Measurements from ENCODE around the gene SRD5A2.
A peak's percentile ranks its signal among the peaks of the same experiment; 100 is the strongest.

Gene SRD5A2

GRCh38 chr2:31580321-31581117 lies at the start of gene SRD5A2:
SRD5A2 (minus strand) TSS chr2:31580938; CDS start chr2:31580900, 38 bp downstream.
- DNase-seq: peak; percentile 3

GRCh38 chr2:31606509-31606908 lies 25.8 kb upstream of the SRD5A2 start:
- no peak for DNase-seq

DNA sequence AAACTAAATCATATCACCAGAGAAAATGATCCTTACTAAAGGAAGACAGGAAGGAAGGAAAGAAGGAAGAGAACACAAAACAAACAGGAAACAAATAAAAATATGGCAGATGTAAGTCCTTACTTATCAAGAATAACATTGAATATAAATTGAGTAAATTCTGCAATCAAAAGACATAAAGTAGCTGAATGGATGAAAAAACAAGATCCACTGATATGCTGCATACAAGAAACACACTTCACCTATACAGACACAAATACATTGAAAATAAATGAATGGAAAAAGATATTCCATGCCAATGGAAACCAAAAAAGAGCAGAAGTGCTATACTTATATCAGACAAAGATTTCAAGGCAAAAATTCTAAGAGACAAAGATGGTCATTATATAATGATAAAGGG lies 18.0 kb upstream of the SRD5A2 start:
- DNase-seq: no peak

DNA sequence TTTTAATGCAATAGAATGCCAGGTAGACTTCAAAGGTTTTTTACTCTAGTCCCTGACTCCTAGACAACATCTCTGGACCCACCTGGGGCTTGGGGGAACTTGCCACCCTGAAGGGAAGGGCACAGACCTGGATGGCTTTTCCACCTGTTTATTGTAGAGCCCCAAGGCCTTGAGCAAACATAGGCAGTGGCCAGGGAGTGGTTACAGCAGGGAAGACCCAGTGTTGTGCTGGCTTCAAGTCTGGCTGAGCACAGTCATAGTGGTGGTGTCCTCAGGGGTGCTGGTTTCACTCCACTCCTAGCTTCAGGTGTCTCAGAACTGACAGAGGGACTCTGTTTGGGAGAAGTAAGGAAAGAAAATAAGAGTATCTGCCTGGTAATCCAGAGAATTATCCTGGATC lies 5.5 kb upstream of the SRD5A2 start:
- DNase-seq: no peak

DNA sequence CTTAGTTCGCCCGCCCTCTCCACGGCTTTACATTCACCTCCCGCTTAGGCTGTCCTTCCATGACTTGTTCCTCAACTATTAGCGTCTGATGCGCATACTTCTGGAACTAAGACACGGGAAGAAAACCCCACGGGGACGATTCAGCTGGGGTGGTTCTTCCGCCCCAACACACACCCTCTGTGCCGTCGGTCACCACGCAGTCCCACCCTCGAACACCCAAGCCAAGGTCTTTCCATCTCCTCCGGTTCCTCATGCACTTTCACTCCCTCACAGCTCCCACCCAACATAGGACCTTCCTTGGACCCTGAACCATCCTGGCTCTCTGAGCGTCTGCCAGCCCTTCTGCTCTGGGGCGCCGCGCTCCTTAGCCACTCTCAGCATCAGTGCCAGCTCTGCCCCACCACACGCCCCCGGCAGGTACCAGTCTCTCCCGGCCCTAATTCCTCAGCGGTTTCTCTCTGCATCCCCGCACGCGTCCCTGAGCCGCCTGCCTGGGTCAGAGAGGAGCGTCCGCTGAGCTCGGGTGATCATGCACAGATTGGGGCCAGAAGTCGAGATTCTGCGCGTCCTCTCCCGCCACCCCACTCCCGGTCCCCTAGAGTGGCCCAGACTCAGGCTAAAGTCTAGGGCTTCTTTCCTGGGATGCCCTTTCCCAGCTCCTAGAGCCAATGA lies 522 bp upstream of the SRD5A2 start:
- DNase-seq: no peak

DNA sequence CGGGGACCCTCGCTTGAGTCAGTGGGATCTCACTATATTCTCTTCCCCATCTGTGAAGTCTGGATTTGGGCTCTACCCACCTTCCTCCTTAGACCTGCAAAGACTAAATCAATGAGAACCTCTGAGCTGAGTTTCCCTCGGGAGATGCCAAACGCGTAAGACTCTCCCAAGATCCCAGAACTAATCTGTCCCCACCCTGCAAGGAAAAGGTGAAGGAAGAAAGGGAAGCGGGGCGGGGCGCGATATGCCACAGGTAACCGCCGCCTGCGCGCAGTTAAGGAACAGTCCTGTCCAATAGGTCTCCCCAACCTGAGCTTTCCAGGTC lies 780 bp downstream of the SRD5A2 start:
- DNase-seq: no peak

GRCh38 chr2:31578316-31578715 lies 2.4 kb downstream of the SRD5A2 start:
- no peak for DNase-seq

- DNase-seq: no peak
These were observed 3.6 kb downstream of the SRD5A2 start for GRCh38 chr2:31577143-31577542.

DNA sequence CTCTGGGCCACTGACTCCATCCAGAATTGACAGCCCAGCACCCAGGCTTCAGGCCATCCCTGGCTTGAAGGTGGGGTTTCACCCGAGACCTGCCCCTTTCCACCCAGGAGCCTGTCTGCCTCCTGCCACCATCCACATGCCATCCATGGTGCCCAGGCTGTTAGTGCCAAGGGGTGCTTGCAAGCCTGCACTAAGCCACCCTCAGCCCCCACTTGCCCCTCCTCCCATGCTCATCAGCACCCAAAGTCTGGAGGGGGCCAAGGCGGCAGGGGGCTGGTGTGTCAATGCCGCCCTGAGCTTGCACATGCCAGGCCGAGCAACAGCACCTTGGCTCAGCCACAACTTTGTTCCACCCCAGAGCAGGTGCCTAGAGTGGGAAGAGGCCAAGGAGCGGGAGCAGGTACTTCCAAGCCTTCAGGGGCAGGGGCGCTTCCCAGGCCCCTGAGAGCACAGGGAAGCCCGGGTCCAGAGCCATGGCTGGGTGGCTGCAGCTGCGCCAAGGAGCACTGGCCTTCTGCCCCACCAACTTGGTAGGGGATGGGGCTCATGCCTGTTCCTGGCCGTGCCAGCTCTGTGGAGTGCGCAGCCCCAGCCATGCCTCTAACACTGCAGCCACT lies 12.0 kb downstream of the SRD5A2 start:
- DNase-seq: no peak

DNA sequence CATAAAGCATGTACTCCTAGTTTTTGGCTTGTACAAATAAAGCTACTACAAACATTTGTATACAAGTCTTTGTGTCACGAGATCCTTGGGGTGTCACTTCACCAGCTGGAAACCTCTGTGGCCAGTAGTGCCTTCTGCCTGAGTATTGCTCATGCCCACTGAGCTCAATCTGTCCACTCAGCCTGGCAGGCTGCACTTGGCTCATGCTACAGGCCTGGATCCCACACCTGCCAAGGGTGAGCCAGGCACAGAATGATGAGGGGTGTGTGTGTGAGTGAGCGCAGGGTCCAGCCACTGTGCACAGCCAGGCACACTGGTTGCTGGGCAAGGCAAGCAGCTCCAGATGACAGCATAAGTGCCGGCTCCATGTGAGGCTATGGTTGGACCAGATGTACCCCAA lies 13.1 kb downstream of the SRD5A2 start:
- no peak for DNase-seq

- no peak for DNase-seq
These were observed 17.4 kb downstream of the SRD5A2 start for GRCh38 chr2:31563273-31563839.

DNA sequence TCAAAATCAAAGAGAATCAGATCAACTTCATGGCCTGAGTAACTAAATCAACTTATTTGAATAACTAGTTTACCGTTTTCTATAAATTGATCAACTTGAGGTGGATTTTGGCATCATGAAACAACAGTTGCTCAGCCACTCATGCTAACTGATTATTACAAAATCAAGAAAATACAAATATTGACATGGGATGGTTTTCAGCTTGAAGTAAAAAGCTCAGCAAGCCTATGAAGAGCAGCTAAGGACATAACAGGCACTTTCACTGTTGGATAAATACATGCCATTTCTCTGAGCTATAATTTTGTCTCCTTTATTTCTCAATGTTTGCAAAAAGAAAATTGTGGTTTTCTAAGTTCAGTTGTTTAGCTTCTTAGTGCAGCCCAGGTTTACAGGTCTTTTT lies 18.9 kb downstream of the SRD5A2 start:
- no peak for DNase-seq

- DNase-seq: no peak
These were observed 22.1 kb downstream of the SRD5A2 start for GRCh38 chr2:31558401-31559295.

DNA sequence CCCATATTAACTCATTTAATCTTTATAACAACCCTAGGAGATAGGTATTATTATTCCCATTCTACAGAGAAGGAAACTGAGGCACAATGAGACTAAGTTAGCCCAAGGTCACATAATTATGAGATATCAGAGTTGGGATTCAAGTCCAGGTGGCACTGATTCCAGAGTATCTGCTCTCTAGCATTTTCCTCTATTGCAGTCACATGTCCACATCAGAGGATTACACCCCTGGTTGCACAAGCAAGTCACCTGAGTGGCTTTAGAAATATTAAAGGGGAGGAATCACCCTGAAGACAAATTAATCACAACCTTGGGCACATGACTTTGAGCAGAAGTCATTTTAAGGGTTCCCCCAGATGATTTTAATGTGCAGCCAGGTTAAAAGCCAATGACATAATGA lies 23.8 kb downstream of the SRD5A2 start:
- no peak for DNase-seq

GRCh38 chr2:31555967-31556706 lies 24.6 kb downstream of the SRD5A2 start:
- no peak for DNase-seq

DNA sequence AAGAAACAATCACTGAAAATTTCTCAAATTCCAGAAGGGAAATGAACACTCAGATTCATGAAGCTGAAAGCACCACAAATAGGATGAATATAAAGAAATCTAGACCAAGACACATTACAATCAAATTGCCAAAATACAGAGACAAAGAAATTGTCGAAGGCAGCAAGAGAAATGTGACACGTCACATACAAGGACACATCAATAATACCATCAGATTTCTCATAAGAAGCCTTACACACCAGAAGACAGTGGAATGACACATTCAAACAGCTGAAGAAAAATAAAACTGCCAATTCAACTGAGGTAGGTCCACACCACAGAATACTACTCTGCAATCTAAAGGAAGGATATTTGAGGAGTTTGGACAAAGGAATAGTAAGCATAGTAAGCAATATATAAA lies 27.4 kb downstream of the SRD5A2 start:
- no peak for DNase-seq

GRCh38 chr2:31547485-31547884 lies 33.3 kb downstream of the SRD5A2 start:
- no peak for DNase-seq

GRCh38 chr2:31541853-31542252 lies 38.9 kb downstream of the SRD5A2 start:
- no peak for DNase-seq

DNA sequence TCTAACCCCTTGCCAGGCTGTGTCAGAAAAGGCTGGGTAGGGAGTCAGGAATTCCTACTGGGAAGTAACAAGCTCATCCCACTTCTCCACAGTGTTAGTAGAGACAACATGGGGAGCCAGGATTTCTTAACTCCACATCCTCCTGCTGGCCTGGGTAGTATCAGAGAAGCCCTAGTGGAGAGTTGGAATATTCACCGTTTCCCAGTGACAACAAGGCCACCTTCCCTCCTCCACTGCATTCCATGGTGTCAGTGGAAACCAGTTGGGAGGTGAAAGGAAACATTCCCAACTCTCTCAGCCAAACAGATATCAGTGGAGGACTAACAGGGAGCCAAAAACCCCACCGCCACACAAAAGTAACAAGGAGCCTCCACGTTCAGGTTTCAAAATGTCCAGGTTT lies 41.2 kb downstream of the SRD5A2 start:
- DNase-seq: no peak

GRCh38 chr2:31535768-31536167 lies 45.0 kb downstream of the SRD5A2 start:
- no peak for DNase-seq

DNA sequence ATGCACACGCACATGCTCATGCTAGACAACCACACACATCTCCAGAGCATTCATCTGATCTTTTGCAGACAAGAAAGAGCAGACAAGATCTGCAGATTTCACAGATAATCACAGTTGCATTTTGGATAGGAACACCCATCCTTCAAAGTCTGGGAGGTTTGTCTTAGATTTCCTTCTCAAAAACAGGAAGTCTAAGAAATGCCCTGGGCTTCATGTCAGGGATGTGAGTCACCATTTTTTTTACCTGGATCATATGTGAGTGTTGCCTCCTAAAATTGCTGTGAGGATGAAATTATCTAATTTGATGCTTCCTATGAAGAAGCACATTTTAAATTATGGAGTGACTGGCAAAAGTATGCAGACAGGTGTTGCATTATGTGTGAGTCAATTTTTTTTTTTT lies 46.1 kb downstream of the SRD5A2 start:
- no peak for DNase-seq

DNA sequence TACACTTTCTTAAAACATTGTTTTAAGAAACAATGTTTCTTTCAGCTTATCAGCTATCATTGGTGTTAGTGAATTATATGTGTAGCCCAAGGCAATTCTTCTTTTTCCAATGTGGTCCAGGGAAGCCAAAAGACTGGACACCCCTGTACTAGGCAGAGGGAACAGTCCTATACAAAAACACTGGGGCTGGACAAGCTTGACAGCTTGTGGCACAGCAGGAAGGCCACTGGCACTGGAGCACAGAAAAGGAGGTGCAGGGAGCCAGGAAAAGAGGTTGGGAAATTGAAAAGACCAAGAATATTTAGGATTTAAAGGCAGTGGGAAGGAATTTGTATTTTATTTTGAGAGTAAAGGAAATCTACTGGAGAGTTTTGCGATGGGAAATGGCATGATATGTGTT lies 47.7 kb downstream of the SRD5A2 start:
- no peak for DNase-seq

All from hematopoietic multipotent progenitor cell treated with erythropoietin and hydrocortisone succinate and interleukin-3 and kit ligand, for 6 days (in vitro differentiated cells).